NCI-H345 treated with DMSO at 0.1 percent for 48 hours (cell line): ENCODE results near the gene FN3KRP.
A peak's percentile ranks its signal among the peaks of the same experiment; 100 is the strongest.

Source experiments
- DNase-seq: peaks from one replicate; lab custom pipeline; 2025; ENCODE audit not compliant: unreplicated experiment; lab: John Stamatoyannopoulos, UW

The FN3KRP gene, protein sequence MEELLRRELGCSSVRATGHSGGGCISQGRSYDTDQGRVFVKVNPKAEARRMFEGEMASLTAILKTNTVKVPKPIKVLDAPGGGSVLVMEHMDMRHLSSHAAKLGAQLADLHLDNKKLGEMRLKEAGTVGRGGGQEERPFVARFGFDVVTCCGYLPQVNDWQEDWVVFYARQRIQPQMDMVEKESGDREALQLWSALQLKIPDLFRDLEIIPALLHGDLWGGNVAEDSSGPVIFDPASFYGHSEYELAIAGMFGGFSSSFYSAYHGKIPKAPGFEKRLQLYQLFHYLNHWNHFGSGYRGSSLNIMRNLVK

GRCh38 chr17:82716203-82717010 is at the start of gene FN3KRP:
TSS of gene FN3KRP (plus strand) at chr17:82716706. CDS start at chr17:82716756, 50 bp downstream.
- peak; percentile 88 for DNase-seq

- no peak for DNase-seq
Observed at GRCh38 chr17:82666931-82667667, 49.4 kb upstream of the FN3KRP start.

- no peak for DNase-seq
Observed at GRCh38 chr17:82667668-82668000, 48.9 kb upstream of the FN3KRP start.

DNA sequence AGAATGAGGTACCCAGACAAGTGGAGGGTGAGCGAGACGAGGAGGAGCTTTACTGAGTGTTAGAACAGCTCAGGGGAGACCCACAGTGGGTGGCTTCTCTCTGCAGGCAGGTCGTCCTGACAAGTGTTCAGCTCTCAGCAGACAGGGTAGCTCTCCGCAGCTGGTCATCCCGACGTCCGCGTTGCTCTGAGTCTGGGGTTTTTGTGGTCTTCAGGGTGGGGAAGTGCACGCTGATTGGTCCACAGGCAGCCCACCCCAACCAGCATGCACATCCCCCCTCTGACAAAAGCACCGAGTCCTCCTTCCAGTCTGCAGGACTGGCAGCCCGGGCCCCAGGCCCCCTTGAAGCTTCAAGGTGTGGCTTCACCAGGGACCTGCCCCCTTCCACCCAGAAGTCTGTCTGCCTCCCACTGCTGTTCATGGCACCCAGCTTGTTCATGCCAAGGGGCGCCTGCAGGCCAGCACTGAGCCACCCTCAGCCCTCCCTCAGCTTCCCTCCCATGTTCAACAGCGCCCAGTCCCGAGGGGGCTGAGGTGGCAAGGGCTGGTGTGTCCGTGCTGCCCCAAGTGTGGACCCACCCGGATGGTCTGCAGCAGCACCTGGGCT is 48.4 kb upstream of the FN3KRP start:
- DNase-seq: no peak

DNA sequence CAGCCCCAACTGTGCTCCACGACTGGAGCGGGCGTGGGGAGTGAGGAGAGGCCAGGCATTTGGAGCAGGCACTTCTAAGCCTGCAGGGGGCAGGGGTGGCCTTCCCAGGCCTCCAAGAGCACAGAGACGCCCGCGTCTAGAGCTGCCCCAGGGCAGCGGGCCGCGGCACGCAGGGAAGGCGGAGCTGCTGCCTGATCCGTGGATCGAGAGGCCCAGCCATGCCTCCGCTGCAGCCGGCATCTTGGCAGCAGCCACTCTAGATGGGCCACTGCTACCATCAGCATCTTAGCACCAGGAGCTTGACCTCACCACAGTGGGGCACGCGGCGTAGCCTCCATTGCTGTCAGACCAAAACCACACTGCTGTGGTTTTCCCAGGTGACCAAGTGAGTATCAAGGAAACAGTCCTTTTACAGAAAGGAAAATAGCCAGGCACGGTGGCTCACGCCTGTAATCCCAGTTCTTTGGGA is 47.8 kb upstream of the FN3KRP start:
- no peak for DNase-seq

GRCh38 chr17:82670661-82671450 is 45.6 kb upstream of the FN3KRP start:
- no peak for DNase-seq

DNA sequence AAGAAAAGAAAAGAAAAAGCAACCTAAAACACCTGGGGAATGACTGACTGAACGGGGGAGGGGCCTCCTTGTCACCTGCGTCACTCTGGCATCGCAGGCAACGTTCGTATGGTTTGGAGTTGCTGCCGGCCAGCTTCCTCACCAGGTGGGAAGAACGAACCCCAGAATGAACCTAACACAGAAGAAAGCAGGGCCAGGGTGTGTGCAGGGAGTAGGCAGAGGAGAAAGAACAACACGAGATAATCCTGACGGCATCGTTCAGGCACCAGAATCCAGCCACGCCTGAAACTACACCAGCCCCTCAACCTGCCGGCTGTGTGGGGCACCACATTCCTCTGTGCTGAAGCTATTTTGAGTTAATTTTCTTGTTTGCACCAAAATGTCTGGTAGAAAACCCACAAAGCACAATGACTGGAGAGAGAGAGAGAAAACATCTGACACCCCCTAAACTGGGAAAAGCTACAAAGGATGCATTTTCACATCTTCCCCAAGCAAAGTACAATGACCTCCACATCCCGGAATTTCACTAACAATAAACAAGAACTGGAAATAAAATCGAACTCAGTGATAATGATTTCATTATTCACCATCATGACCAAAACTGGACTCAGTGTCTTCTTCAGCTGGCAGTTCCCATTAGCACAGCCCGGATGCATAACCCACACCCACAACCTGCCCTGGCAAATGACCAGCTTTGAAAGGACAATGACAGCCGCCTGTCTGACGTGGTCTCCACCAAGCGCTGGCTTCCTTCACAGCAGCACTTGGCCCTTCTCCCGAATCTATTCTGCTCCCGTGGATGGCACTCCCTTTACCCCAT is 41.6 kb upstream of the FN3KRP start:
- DNase-seq: no peak

- no peak for DNase-seq
Observed at GRCh38 chr17:82675476-82676245, 40.8 kb upstream of the FN3KRP start.

- DNase-seq: no peak
Observed at GRCh38 chr17:82677353-82677925, 39.1 kb upstream of the FN3KRP start.

GRCh38 chr17:82678265-82678891 is 38.1 kb upstream of the FN3KRP start:
- peak; percentile 41 for DNase-seq

GRCh38 chr17:82679586-82680465 is 36.7 kb upstream of the FN3KRP start:
- no peak for DNase-seq

DNA sequence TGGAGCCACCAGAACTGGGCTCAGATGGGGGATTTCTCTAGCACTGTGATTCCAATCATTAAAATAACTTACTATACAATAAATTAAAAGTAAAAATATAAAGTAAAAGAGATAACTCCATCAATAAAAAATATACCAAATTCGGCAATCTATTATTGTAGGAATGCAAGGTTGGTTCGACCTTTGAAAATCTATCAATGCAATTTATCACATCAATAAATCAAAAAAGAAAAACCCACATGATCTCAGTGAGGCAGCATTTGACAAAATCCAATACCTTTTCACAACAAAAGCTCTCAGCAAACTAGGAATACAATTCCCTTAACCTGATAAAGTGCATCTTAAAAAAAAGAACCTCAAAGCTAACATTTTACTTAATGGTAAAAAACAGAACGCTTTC is 35.0 kb upstream of the FN3KRP start:
- no peak for DNase-seq

GRCh38 chr17:82683534-82683933 is 33.0 kb upstream of the FN3KRP start:
- no peak for DNase-seq

DNA sequence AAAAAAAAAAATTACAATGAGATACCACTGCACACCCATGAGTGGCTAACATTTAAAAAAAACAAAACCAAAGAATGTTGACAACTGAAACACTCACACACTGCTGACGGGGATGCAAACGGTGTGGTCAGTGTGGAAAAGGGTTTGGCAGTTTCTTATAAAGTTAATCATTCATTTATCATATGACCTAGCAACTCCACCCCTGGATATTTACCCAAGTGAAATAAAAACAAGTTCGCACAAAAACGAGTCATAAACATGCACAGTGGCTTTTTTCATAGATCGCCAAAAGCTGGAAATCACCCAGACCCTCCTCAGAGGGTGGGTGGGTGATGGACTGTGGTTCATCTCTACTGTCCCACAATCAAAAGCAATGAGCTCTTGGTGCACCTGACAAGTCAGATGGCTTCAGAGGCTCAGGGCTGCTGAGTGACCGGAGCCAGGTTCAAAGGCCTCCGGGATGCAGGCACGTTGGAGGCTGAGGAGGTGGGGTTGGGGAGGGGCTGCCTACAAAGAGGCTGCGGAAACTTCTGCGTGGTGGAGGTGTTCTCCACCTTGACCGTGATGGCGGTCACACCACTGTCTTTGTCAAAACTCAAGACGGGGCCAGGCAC is 32.2 kb upstream of the FN3KRP start:
- no peak for DNase-seq

GRCh38 chr17:82685291-82685690 is 31.2 kb upstream of the FN3KRP start:
- no peak for DNase-seq
